Measurements from ENCODE around the gene DDI2. TPM values are rescaled to one million over a fixed set of nuclear protein-coding genes. Genes with fewer than 3 reads are reported as not detected.
A peak's percentile ranks its signal among the peaks of the same experiment; 100 is the strongest.

Gene DDI2
- total and polyA plus RNA-seq, 4 experiments from 2014 or later: 1.0 to 47.6 (median 25.7) TPM

DNA sequence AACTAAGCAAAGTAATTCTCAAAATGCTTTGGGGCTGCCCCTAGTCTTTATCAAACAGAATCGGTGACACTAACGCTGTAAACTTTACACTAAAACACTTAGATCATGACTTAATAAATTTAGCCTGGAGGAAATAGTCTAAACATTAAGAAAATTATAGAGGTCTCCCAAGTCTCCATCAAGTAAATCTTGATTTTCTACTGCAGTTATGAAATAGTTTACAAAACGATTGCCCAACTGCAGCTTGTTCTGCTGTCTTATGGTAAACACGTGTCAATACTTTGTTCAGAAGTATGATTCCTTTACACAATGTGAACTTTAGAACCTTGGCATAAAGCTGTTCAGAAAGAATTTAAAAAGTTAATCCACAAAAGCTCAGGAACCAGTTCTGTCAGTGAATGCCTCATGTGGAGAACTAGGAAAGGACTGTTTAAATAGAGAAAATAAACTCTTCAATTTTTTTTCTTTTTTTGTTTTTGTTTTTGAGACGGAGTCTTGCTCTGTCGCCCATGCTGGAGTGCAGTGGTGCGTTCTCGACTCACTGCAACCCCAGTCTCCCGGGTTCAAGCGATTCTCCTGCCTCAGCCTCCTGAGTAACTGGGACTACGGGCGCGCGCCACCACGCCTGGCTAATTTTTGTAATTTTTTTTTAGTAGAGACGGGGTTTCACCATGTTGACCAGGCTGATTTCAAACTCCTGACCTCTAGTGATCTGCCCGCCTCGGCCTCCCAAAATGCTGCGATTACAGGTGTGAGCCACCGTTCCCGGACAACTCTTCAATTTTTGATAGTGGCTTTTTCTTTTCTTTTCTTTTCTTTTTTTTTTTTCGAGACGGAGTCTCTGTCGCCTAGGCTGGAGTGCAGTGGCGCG, 1.6 kb downstream of the DDI2 start:
- Histone ChIP-seq H3K27ac (ENCODE audit: low read depth, low read length) (peak overlapping the region; percentile 86), H3K36me3 (ENCODE audit: insufficient read depth, low read length) (no peaks in the 10 kb centered on the region), H3K4me3 (ENCODE audit: low read length in 2 of 2) (peak overlapping the region; percentile 68 to 93), H3K9me3 (ENCODE audit: control insufficient read depth in 1 of 2, low read length in 2 of 2) (no peaks in the 10 kb centered on the region), H3K27me3 (ENCODE audit: insufficient read depth, low read length) (no peaks in the 10 kb centered on the region), H3K4me1 (ENCODE audit: insufficient read depth, low read length) (peaks cover 58% of the 10 kb centered on the region)
- Mint-ChIP-seq H3K27ac (peak overlapping the region; percentile 76 to 98 (median 96)), H3K36me3 (peaks cover 0 to 12% of the 10 kb centered on the region in 2 donors), H3K27me3 (no peaks in the 10 kb centered on the region), H3K4me1 (peaks cover 34 to 63% (median 48%) of the 10 kb centered on the region in 4 donors), H3K4me3 (peak overlapping the region; percentile 92 to 94 (median 92)), H3K9me3 (peaks cover 0 to 1% (median 0%) of the 10 kb centered on the region in 8 donors)
- no peak for DNase-seq
- intact Hi-C loops (cut with micrococcal nuclease): loop anchor here (10.0 kb wide), 1 partner anchor 216 kb away; no protein-coding TSS in a partner anchor
- ChIA-PET CTCF (ENCODE audit: partially characterized antibody) (interaction anchor here (0.7 to 1.5 kb wide), 3 partner anchors 15 to 35 kb away, joined by 3 to 5 read pairs (median 3); no protein-coding TSS in a partner anchor), POLR2A (ENCODE audit: partially characterized antibody) (interaction anchor here (1.1 to 4.9 kb wide), 9 partner anchors 12 to 95 kb away, joined by 3 to 43 read pairs (median 6); partner anchors contain the start of genes CASP9 and DNAJC16)

DNA sequence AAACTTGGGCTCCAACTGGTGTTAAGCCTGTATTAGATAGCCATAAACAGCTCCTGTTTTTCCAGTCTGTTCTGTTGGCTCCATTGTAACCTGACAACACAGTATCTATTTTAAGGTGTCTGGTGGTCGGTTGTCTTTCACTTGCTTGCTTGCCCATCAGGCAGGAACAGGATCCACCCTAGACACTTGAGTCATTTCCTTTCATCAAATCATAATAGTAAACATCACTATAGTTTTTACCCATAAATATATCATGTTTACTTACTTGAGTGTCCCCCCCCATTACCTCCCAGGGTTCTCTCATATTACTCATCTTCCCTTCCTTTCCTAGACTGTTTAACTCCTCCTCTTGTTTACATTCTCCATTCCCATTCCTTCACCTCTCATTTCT, 2.9 kb downstream of the DDI2 start:
- Mint-ChIP-seq H3K36me3 (peaks cover 2 to 14% of the 10 kb centered on the region in 2 donors), H3K27me3 (no peaks in the 10 kb centered on the region), H3K4me1 (peaks cover 39 to 72% (median 56%) of the 10 kb centered on the region in 4 donors), H3K9me3 (no peaks in the 10 kb centered on the region), H3K4me3 (peak overlapping the region; percentile 18 to 81 (median 54)), H3K27ac (peak overlapping the region in 6 of 7 donors; percentile 65 to 96 (median 79))
- peak in 3 of 5 donors; percentile 12 to 57 (median 26) for DNase-seq
- intact Hi-C loops (cut with micrococcal nuclease): no loop called here
- POLR2A ChIA-PET (ENCODE audit: partially characterized antibody): interaction anchor here (0.6 to 4.9 kb wide), 4 partner anchors 17 to 96 kb away, joined by 3 to 34 read pairs (median 4); partner anchors contain the start of gene CASP9
- Histone ChIP-seq H3K9me3 (ENCODE audit: control insufficient read depth in 1 of 2, low read length in 2 of 2) (no peaks in the 10 kb centered on the region), H3K27ac (ENCODE audit: low read depth, low read length) (peak overlapping the region; percentile 22), H3K36me3 (ENCODE audit: insufficient read depth, low read length) (no peaks in the 10 kb centered on the region), H3K4me1 (ENCODE audit: insufficient read depth, low read length) (peaks cover 67% of the 10 kb centered on the region), H3K4me3 (ENCODE audit: low read length in 2 of 2) (no peak overlapping the region), H3K27me3 (ENCODE audit: insufficient read depth, low read length) (no peaks in the 10 kb centered on the region)
- CTCF ChIA-PET (ENCODE audit: partially characterized antibody): no interaction called here

DNA sequence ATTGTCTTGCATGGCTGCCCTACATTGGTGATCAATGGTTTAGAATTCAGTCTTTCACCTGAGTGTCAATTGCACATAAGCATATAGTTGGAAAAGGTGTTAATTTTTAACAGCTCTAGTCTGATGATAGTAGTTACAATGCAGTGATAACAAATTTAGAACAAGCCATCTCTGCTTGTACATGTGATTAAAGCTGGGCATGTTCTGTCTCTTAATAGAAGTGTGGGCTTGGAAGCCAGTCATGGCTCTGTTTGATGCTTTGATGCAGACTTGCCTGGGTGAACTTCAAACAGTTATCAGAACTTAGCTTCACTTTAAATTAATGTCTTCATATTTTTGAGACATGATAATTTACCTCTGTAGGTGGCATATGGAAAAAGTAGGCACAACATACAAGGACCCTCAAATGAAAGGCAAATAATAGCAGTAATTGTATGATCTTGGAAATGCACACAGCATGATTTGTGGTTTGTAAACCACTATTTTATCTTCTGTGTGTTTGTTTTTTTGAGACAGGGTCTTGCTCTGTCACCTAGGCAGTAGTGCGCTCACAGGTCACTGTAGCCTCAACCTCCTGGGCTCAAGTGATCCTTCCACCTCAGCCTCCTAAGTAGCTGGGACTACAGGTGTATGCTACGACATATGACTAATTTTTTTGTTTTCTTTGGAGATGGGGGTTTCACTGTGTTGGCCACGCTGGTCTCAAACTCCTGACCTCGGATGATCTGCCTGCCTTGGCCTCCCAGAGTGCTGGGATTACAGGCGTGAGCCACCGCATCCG, 3.8 kb downstream of the DDI2 start:
- no peaks in the 10 kb centered on the region for H3K9me3 ChIP-seq (ENCODE audit: control insufficient read depth in 1 of 2, low read length in 2 of 2)
- H3K27ac ChIP-seq (ENCODE audit: low read depth, low read length): no peak overlapping the region
- no peak overlapping the region for H3K4me3 ChIP-seq (ENCODE audit: low read length in 2 of 2)
- Mint-ChIP-seq H3K27me3 (no peaks in the 10 kb centered on the region), H3K27ac (peak overlapping the region in 4 of 7 donors; percentile 3 to 41 (median 22)), H3K36me3 (peaks cover 5 to 18% of the 10 kb centered on the region in 2 donors), H3K4me3 (peak overlapping the region in 3 of 8 donors; percentile 7 to 47 (median 47)), H3K9me3 (no peaks in the 10 kb centered on the region), H3K4me1 (peaks cover 40 to 80% (median 58%) of the 10 kb centered on the region in 4 donors)
- CTCF ChIA-PET (ENCODE audit: partially characterized antibody): interaction anchor here (0.8 kb wide), 1 partner anchor 28 kb away, joined by 4 read pairs; no protein-coding TSS in a partner anchor
- H3K27me3 ChIP-seq (ENCODE audit: insufficient read depth, low read length): no peaks in the 10 kb centered on the region
- no peaks in the 10 kb centered on the region for H3K36me3 ChIP-seq (ENCODE audit: insufficient read depth, low read length)
- POLR2A ChIA-PET (ENCODE audit: partially characterized antibody): interaction anchor here (0.6 to 4.9 kb wide), 4 partner anchors 18 to 97 kb away, joined by 3 to 34 read pairs (median 4); partner anchors contain the start of gene CASP9
- peaks cover 67% of the 10 kb centered on the region for H3K4me1 ChIP-seq (ENCODE audit: insufficient read depth, low read length)
- intact Hi-C loops (cut with micrococcal nuclease): no loop called here
- no peak for DNase-seq

DNA sequence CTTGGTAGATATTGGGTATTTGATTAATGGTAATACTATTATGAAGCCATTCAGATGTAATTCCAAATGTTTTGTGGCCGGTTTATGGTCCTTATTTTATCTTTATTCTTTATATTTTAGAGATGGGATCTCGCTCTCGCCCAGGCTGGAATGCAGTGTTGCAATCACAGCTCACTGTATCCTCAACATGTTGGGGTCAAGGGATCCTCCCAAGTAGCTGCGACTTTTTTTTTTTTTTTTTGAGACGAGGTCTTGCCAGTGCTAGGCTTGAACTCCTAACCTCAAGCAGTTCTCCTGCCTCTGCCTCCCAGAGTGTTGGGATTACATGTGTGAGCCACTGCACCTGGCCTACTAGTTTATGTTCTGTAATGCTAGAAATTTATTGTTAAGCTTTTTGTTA, 4.7 kb downstream of the DDI2 start:
- Histone ChIP-seq H3K4me1 (ENCODE audit: insufficient read depth, low read length) (peaks cover 69% of the 10 kb centered on the region), H3K36me3 (ENCODE audit: insufficient read depth, low read length) (peaks cover 7% of the 10 kb centered on the region), H3K27ac (ENCODE audit: low read depth, low read length) (no peak overlapping the region), H3K9me3 (ENCODE audit: control insufficient read depth in 1 of 2, low read length in 2 of 2) (no peaks in the 10 kb centered on the region), H3K27me3 (ENCODE audit: insufficient read depth, low read length) (no peaks in the 10 kb centered on the region), H3K4me3 (ENCODE audit: low read length in 2 of 2) (no peak overlapping the region)
- H3K27me3 Mint-ChIP-seq: no peaks in the 10 kb centered on the region
- H3K27ac Mint-ChIP-seq: no peak overlapping the region
- H3K4me3 Mint-ChIP-seq: peak overlapping the region in 1 of 8 donors; percentile 16
- intact Hi-C loops (cut with micrococcal nuclease): no loop called here
- H3K4me1 Mint-ChIP-seq: peaks cover 40 to 81% (median 60%) of the 10 kb centered on the region in 4 donors
- H3K9me3 Mint-ChIP-seq: no peaks in the 10 kb centered on the region
- peaks cover 14 to 26% of the 10 kb centered on the region in 2 donors for H3K36me3 Mint-ChIP-seq
- POLR2A ChIA-PET (ENCODE audit: partially characterized antibody): interaction anchor here (0.6 kb wide), 1 partner anchor 195 kb away, joined by 4 read pairs; no protein-coding TSS in a partner anchor
- CTCF ChIA-PET (ENCODE audit: partially characterized antibody): no interaction called here
- DNase-seq: no peak

DNA sequence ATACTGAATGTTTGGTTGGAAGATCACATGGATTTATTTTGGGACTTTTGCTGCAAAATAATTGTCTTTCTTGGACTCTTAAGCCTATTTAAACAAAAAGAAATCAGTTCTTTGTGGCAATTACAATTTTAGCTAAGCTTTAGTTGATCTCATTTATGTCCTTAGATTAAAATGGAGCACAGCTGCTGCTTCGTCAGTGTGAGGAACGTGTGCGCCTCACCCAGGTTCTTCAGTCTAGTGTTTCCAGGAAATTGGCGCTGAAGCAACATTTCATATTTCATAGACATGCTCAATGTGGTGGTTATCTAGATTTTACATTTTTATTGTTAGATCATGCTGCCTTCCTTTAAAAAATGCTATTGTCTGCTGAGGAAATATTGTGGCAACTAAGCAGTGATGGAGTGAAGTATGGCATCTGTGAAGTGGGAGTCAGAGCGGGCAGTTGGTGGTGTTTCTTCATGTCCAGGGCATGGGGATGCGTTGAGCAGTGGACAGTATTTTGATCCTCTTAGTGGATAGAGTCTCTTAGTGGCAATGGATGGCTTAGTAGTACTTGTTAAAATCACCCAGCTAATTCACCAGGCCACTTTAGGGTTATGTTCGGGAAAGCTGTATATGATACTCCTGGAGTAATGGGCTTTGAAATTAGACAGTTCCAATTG, 5.6 kb downstream of the DDI2 start:
- no peaks in the 10 kb centered on the region for H3K9me3 ChIP-seq (ENCODE audit: control insufficient read depth in 1 of 2, low read length in 2 of 2)
- no peaks in the 10 kb centered on the region for H3K27me3 Mint-ChIP-seq
- intact Hi-C loops (cut with micrococcal nuclease): no loop called here
- peaks cover 77% of the 10 kb centered on the region for H3K4me1 ChIP-seq (ENCODE audit: insufficient read depth, low read length)
- H3K36me3 Mint-ChIP-seq: peaks cover 20 to 30% of the 10 kb centered on the region in 2 donors
- CTCF ChIA-PET (ENCODE audit: partially characterized antibody): no interaction called here
- POLR2A ChIA-PET (ENCODE audit: partially characterized antibody): no interaction called here
- peaks cover 15% of the 10 kb centered on the region for H3K36me3 ChIP-seq (ENCODE audit: insufficient read depth, low read length)
- H3K27ac Mint-ChIP-seq: peak overlapping the region in 5 of 7 donors; percentile 1 to 85 (median 58)
- no peak overlapping the region for H3K4me3 ChIP-seq (ENCODE audit: low read length in 2 of 2)
- H3K4me1 Mint-ChIP-seq: peaks cover 42 to 82% (median 64%) of the 10 kb centered on the region in 4 donors
- no peak for DNase-seq
- H3K27ac ChIP-seq (ENCODE audit: low read depth, low read length): no peak overlapping the region
- H3K4me3 Mint-ChIP-seq: peak overlapping the region in 2 of 8 donors; percentile 1 to 13
- no peaks in the 10 kb centered on the region for H3K27me3 ChIP-seq (ENCODE audit: insufficient read depth, low read length)
- H3K9me3 Mint-ChIP-seq: no peaks in the 10 kb centered on the region

DNA sequence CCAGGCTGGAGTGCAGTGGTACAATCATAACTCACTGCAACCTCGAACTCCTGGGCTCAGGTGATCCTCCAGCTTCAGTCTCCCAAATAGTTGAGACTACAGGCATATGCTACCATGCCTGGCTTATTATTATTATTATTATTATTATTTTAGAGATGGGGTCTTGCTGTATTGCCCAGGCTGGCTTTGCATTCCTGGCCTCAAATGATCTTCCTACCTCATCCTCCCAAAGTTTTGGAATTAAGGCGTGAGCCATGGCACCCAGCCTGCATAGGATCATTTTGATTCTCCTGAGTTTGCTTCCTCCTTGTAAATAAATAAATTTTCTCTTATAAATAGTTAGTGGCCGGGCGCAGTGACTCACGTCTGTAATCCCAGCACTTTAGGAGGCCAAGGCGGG, 6.2 kb downstream of the DDI2 start:
- no peak overlapping the region for H3K27ac ChIP-seq (ENCODE audit: low read depth, low read length)
- peaks cover 21% of the 10 kb centered on the region for H3K36me3 ChIP-seq (ENCODE audit: insufficient read depth, low read length)
- Mint-ChIP-seq H3K27me3 (no peaks in the 10 kb centered on the region), H3K4me3 (no peak overlapping the region), H3K27ac (no peak overlapping the region), H3K4me1 (peaks cover 42 to 78% (median 62%) of the 10 kb centered on the region in 4 donors), H3K36me3 (peaks cover 23 to 29% of the 10 kb centered on the region in 2 donors), H3K9me3 (no peaks in the 10 kb centered on the region)
- H3K9me3 ChIP-seq (ENCODE audit: control insufficient read depth in 1 of 2, low read length in 2 of 2): no peaks in the 10 kb centered on the region
- peaks cover 74% of the 10 kb centered on the region for H3K4me1 ChIP-seq (ENCODE audit: insufficient read depth, low read length)
- H3K27me3 ChIP-seq (ENCODE audit: insufficient read depth, low read length): no peaks in the 10 kb centered on the region
- intact Hi-C loops (cut with micrococcal nuclease): no loop called here
- ChIA-PET CTCF (ENCODE audit: partially characterized antibody) (no interaction called here), POLR2A (ENCODE audit: partially characterized antibody) (no interaction called here)
- H3K4me3 ChIP-seq (ENCODE audit: low read length in 2 of 2): no peak overlapping the region
- DNase-seq: no peak

Measured in CD4-positive, alpha-beta memory T cell (primary cell).